GM23248 (cell line): Measurements from ENCODE around the gene NXF3.
"Not testable (repeated sequence)": the region's sequence is repeated elsewhere in the genome, so short reads cannot be mapped to it uniquely, and the experiment has no call there.

Experiments
- EZH2 ChIP-seq: fragments of 200-600 bp; sonication (generic); IDR thresholded peaks from 2 replicates; pipeline ENCODE4 v1.6.1; 2018; ENCODE audit warnings: antibody characterized with exemption, mild to moderate bottlenecking; ENCODE audit not compliant: insufficient read depth, poor library complexity, severe bottlenecking
- EZH2phosphoT487 ChIP-seq: fragments of 200-600 bp; sonication (generic); IDR thresholded peaks from 2 replicates; pipeline ENCODE4 v1.6.1; 2018; ENCODE audit warnings: antibody characterized with exemption, moderate library complexity, mild to moderate bottlenecking, low read depth; ENCODE audit not compliant: insufficient read depth

DNA sequence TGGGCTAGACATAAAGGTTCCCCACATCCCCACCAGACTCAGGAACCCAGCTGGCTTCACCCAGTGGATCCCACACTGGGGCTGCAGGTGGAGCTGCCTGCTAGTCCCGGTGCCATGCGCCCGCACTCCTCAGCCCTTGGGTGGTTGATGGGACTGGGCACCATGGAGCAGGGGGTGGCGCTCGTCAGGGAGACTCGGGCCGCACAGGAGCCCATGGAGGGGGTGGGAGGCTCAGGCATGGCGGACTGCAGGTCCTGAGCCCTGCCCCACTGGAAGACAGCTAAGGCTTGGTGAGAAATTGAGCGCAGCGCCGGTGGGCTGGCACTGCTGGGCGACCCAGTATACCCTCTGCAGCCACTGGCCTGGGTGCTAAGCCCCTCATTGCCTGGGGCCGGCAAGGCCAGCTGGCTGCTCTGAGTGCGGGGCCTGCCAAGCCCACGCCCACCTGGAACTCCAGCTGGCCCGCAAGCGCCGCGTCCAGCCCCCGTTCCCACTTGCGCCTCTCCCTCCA is 14.3 kb upstream of the NXF3 start:
- TF ChIP-seq EZH2, EZH2phosphoT487: not testable (repeated sequence)
